Epithelial cell of esophagus (primary cell): Measurements from ENCODE around the gene RSRC1.

Experiments used
- DNase-seq: peaks from one replicate; pipeline ENCODE4 v3.0.0; 2010; ENCODE audit warnings: low read depth
- H3K4me3 ChIP-seq: 2 replicates; pipeline ENCODE4 v1.5.1; 2011; ENCODE audit warnings: mild to moderate bottlenecking, low read length, control low read depth
- CTCF ChIP-seq: IDR thresholded peaks from 2 replicates; pipeline ENCODE4 v1.5.1; 2011; ENCODE audit warnings: low read depth, mild to moderate bottlenecking, low read length, control low read depth, inconsistent platforms; ENCODE audit not compliant: insufficient read depth; ENCODE audit errors: missing control alignments

The RSRC1 gene

GRCh38 chr3:158519776-158520175 is 409.9 kb downstream of the RSRC1 start:
- DNase-seq = no peak
- H3K4me3 ChIP-seq = no peak overlapping the region
- TF ChIP-seq CTCF = no peak

- TF ChIP-seq CTCF = no peak
- no peak overlapping the region for H3K4me3 ChIP-seq
- DNase-seq = no peak
Measured at GRCh38 chr3:158520433-158520832, 410.5 kb downstream of the RSRC1 start.

GRCh38 chr3:158522221-158523136 is 412.6 kb downstream of the RSRC1 start:
- no peak for TF ChIP-seq CTCF
- peak; percentile 28 for DNase-seq
- H3K4me3 ChIP-seq = no peak overlapping the region

- no peak overlapping the region for H3K4me3 ChIP-seq
- no peak for TF ChIP-seq CTCF
- DNase-seq = no peak
Measured at GRCh38 chr3:158528076-158528674, 418.3 kb downstream of the RSRC1 start.

- H3K4me3 ChIP-seq = no peak overlapping the region
- peak; percentile 69 for DNase-seq
- TF ChIP-seq CTCF = no peak
Measured at GRCh38 chr3:158531334-158531733, 421.4 kb downstream of the RSRC1 start.

GRCh38 chr3:158532099-158532734 is 422.3 kb downstream of the RSRC1 start:
- peak; percentile 72 for TF ChIP-seq CTCF
- peak; percentile 65 for DNase-seq
- no peak overlapping the region for H3K4me3 ChIP-seq
